Right lobe of liver (tissue), 6 donors: Measurements from ENCODE around the gene FBXW11. TPM values are rescaled to one million over a fixed set of nuclear protein-coding genes. Genes with fewer than 3 reads are reported as not detected.
A peak's percentile ranks its signal among the peaks of the same experiment; 100 is the strongest.

Experiments
- ATAC-seq, 4 donors: fragments of 200-7000 bp; cut with Tn5 transposase; one replicate each; pipeline ENCODE4 v1.9.1; 2020; ENCODE audit warnings: mild to moderate bottlenecking in 4 of 4, moderate library complexity in 4 of 4
- DNase-seq, 3 donors: peaks; one replicate each; pipeline ENCODE4 v3.0.0-alpha.2; 2020
- H3K27ac ChIP-seq, 3 donors: fragments of 200-600 bp; one replicate each; pipeline ENCODE4 v1.8.0; 2022
- H3K27me3 ChIP-seq, 2 donors: fragments of 200-600 bp; one replicate each; pipeline ENCODE4 v1.8.0; 2022
- H3K36me3 ChIP-seq, 4 donors: fragments of 200-600 bp; sonication (generic) in 1 of 4; one replicate each; pipeline versions ENCODE4 v1.5.1 to v1.8.0; 2017 to 2022; ENCODE audit warnings: control low read depth in 1 of 4
- H3K4me1 ChIP-seq, 4 donors: fragments of 200-600 bp; sonication (generic) in 1 of 4; one replicate each; pipeline versions ENCODE4 v1.5.1 to v1.8.0; 2017 to 2022; ENCODE audit warnings: control low read depth in 1 of 4
- H3K4me3 ChIP-seq, 3 donors: fragments of 200-600 bp; one replicate each; pipeline ENCODE4 v1.8.0; 2022
- H3K9me3 ChIP-seq, 4 donors: fragments of 200-600 bp; sonication (generic) in 1 of 4; one replicate each; pipeline versions ENCODE4 v1.5.1 to v1.8.0; 2017 to 2022; ENCODE audit warnings: control low read depth in 1 of 4
- CTCF ChIP-seq, 4 donors: fragments of 200-600 bp in 3 of 4; fragments of 450-650 bp in 1 of 4; IDR thresholded peaks; one replicate each; pipeline versions ENCODE4 v1.5.1 to v1.8.0; 2016 to 2022; ENCODE audit warnings: antibody characterized with exemption in 4 of 4, mild to moderate bottlenecking in 2 of 4
- POLR2A ChIP-seq: fragments of 450-650 bp; IDR thresholded peaks from one replicate; pipeline ENCODE4 v1.6.1; 2017; ENCODE audit warnings: antibody characterized with exemption, mild to moderate bottlenecking
- WGBS: methylation state at CpG from one replicate; pipeline ENCODE4 v1.1.6; 2018; ENCODE audit warnings: low coverage, low lambda C conversion rate; ENCODE audit not compliant: insufficient coverage; ENCODE audit errors: missing lambda C conversion rate; 5-methylcytosine and 5-hydroxymethylcytosine counted together
- intact Hi-C, 2 donors: fragments of 100-400 bp; cut with DNase I; formaldehyde crosslinking; loops; one replicate each; pipeline versions ENCODE4 v1.11.2 to v1.14.1; 2022
- total RNA-seq, 6 experiments: library from RNA; depleted of rRNA in 2 of 6; stranded (reverse); fragments of >200 nt in 2 of 6; fragmentation: NEBNext Ultra II Directional in 3 of 6; extraction: Animal tissue kit (Norgen Biotek cat#: 25700) in 3 of 6; gene quantifications; one replicate each; pipeline versions ENCODE4 v1.1.0 to v1.2.4, GENCODE V29; 2016 to 2023
- donor health status: DM: no; HTN: yes; CAD: no.
- donor health status: DM: no; HTN: no; CAD: no.
- donor health status: DM: no; HTN: no; CAD: no.
- donor health status: DM: no; HTN: yes; CAD: no.
- donor health status: DM: no; HTN: yes; CAD: no.

FBXW11 gene
- total RNA-seq, 6 experiments from 2014 or later = 19.9 to 35.9 (median 28.4) TPM

GRCh38 chr5:171848006-171848405, 158.4 kb downstream of the FBXW11 start:
- DNase-seq (peak in 1 of 3 donors; percentile 63), ATAC-seq (peak in 3 of 4 donors; percentile 20 to 50 (median 46))
- Histone ChIP-seq H3K4me1 (no peaks in the 10 kb centered on the region), H3K36me3 (no peaks in the 10 kb centered on the region), H3K27ac (no peak overlapping the region), H3K9me3 (no peaks in the 10 kb centered on the region), H3K4me3 (no peak overlapping the region), H3K27me3 (no peaks in the 10 kb centered on the region)
- TF ChIP-seq POLR2A (no peak), CTCF (IDR thresholded peaks at IDR 0.05) (no peak)
- 63% methylated on average over 15 of the region's 15 CpGs for WGBS
- intact Hi-C loops = no loop called here

- Histone ChIP-seq H3K9me3 (no peaks in the 10 kb centered on the region), H3K27me3 (no peaks in the 10 kb centered on the region), H3K4me3 (no peak overlapping the region), H3K27ac (no peak overlapping the region), H3K36me3 (no peaks in the 10 kb centered on the region), H3K4me1 (no peaks in the 10 kb centered on the region)
- TF ChIP-seq CTCF (IDR thresholded peaks at IDR 0.05) = no peak
- TF ChIP-seq POLR2A = no peak
- 67% methylated on average over 1 of the region's 3 CpGs for WGBS
- ATAC-seq = no peak
- no peak for DNase-seq
- intact Hi-C loops = no loop called here
Measured at GRCh38 chr5:171847026-171847425, 159.4 kb downstream of the FBXW11 start.

DNA sequence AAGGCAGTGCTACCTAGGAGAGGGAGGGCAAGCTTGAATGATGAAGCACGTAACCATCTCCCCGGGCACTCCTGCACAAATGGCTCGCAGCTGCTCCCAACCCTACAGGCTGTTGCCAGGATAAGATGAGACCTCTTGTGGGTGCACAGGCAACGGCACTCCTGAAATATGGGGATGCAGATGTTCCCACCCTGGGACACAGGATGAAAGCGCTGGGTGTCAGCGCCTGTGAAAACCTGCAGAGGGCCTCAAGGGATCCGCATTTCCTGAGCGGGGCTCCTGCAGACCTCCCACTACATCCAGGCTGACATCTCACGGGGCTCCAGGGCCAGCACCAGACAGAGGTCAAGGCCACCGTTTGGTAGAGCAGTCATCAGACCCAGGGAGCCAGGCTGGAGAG, 160.1 kb downstream of the FBXW11 start:
- Histone ChIP-seq H3K36me3 (no peaks in the 10 kb centered on the region), H3K4me3 (no peak overlapping the region), H3K27ac (no peak overlapping the region), H3K9me3 (no peaks in the 10 kb centered on the region), H3K27me3 (no peaks in the 10 kb centered on the region), H3K4me1 (no peaks in the 10 kb centered on the region)
- intact Hi-C loops = no loop called here
- WGBS = no CpG with 5 or more reads among the region's 10 CpGs
- TF ChIP-seq POLR2A (no peak), CTCF (IDR thresholded peaks at IDR 0.05) (no peak)
- no peak for ATAC-seq
- no peak for DNase-seq

GRCh38 chr5:171845857-171846256, 160.6 kb downstream of the FBXW11 start:
- intact Hi-C loops = no loop called here
- no peaks in the 10 kb centered on the region for H3K36me3 ChIP-seq
- no CpG with 5 or more reads among the region's 3 CpGs for WGBS
- TF ChIP-seq CTCF (IDR thresholded peaks at IDR 0.05) = peak in 2 of 4 donors; percentile 16 to 21
- no peak for TF ChIP-seq POLR2A
- H3K9me3 ChIP-seq = no peaks in the 10 kb centered on the region
- DNase-seq (no peak), ATAC-seq (peak in 2 of 4 donors; percentile 42 to 63)
- no peak overlapping the region for H3K27ac ChIP-seq
- no peak overlapping the region for H3K4me3 ChIP-seq
- no peaks in the 10 kb centered on the region for H3K27me3 ChIP-seq
- H3K4me1 ChIP-seq = no peaks in the 10 kb centered on the region
